ENCODE data around the gene ARHGAP10.

Gene ARHGAP10

GRCh38 chr4:147731580-147732517 lies at the start of gene ARHGAP10:
TSS of gene ARHGAP10 (plus strand) at chr4:147732088. CDS start at chr4:147732302, 214 bp downstream.
- peak; percentile 89 for DNase-seq (ENCODE audit: low spot score)

- no peak for DNase-seq (ENCODE audit: low spot score)
Observed at GRCh38 chr4:147682755-147683154, 49.1 kb upstream of the ARHGAP10 start.

- peak; percentile 62 for DNase-seq (ENCODE audit: low spot score)
Observed at GRCh38 chr4:147683188-147683591, 48.7 kb upstream of the ARHGAP10 start.

- DNase-seq (ENCODE audit: low spot score), result peak; percentile 99
Observed at GRCh38 chr4:147683717-147684700, 47.9 kb upstream of the ARHGAP10 start, which contains the start of gene PRMT9. TSS of gene PRMT9 (minus strand) at chr4:147684163. CDS start at chr4:147683987, 176 bp downstream.

GRCh38 chr4:147689067-147689466 lies 42.8 kb upstream of the ARHGAP10 start:
- DNase-seq (ENCODE audit: low spot score), result no peak

DNA sequence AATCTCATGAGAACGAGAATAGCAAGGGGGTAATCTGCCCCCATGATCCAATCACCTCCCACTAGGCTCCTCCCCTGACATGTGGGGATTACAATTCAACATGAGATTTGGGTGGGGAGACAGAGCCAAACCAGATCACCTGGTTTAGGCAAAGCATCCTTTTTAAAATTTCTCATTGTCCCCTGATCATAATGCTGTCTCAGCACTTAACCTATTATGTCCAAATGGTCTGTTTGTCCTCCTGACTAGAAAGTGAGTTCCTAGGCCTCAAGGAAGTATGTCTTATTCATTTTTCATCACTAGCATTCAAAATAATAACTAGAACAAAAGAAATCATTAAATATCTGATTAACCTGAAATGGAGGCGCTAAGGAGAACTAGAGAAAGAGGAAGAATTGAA lies 40.1 kb upstream of the ARHGAP10 start:
- DNase-seq (ENCODE audit: low spot score), result no peak

DNA sequence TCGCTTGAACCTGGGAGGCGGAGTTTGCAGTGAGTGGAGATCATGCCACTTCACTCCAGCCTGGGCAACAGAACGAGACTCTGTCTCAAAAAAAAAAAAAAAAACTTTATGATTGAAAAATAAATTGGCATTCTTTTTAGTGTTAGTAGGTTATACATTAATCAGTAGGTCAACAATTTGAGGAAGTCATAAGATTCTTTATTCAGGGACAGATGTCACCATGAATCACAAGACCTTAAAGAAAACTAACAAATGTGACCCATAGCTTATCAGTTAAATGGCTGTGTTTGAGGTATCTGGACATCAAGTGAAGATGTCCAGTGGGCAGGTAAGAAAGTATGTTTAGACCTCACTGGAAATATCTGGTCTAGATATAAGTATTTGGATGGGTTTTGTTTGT lies 38.7 kb upstream of the ARHGAP10 start:
- DNase-seq (ENCODE audit: low spot score), result no peak

- no peak for DNase-seq (ENCODE audit: low spot score)
Observed at GRCh38 chr4:147696866-147697265, 35.0 kb upstream of the ARHGAP10 start.

- DNase-seq (ENCODE audit: low spot score), result no peak
Observed at GRCh38 chr4:147704846-147705245, 27.0 kb upstream of the ARHGAP10 start.

DNA sequence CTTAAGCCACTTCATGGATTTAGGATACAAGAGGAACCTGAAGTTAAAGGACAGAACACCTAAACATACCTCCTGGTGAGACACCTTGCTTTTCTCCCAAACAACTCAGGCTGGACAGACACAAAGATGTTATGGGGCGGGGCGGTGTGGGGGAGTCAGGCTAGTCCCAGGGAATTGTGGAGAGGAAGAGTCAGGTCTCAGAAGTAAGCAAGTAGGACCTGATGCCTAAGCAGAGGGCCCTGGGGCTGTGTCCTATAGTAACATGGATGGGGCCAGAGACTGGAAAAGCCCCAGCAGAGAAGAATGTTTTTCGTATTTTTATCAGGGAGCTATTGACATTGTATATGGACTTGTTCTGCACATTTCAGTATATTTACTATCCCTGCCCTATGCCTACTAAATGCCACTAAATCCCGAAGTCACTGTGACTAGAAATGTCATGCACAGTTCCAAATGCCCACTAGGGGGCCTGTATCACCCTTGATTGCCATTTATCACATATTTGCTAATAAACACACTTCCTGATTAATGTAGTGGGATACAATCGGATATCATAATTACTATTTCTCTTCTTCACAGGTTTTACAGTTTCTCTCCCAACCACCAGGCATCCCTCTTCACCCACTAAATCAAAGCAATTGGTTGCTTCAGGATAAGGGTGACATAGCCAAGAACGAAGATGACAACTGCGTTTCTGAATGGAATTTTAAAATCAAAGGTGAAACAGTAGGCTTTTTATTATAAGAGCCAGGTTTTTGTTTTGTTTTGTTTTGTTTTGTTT lies 23.8 kb upstream of the ARHGAP10 start:
- DNase-seq (ENCODE audit: low spot score), result peak; percentile 48

DNA sequence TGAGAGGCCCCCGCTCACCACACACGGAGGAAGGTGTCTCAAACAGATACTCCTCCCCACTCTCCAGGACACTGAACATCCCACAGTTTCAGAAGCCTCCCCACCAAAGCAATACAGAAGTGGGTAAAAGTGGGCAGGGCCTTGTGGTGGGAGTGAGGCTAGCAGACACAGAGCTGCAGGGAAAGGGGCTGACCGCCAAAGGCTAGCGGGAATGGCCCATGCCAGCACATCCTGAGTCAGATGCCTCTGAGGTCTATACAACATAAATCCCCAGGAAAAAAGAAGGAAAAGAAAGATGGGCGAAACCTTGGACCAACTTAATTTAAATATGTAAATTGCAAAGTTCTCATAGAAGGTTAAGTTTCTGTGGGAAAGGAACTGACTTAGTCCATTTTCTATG lies 21.9 kb upstream of the ARHGAP10 start:
- no peak for DNase-seq (ENCODE audit: low spot score)

DNA sequence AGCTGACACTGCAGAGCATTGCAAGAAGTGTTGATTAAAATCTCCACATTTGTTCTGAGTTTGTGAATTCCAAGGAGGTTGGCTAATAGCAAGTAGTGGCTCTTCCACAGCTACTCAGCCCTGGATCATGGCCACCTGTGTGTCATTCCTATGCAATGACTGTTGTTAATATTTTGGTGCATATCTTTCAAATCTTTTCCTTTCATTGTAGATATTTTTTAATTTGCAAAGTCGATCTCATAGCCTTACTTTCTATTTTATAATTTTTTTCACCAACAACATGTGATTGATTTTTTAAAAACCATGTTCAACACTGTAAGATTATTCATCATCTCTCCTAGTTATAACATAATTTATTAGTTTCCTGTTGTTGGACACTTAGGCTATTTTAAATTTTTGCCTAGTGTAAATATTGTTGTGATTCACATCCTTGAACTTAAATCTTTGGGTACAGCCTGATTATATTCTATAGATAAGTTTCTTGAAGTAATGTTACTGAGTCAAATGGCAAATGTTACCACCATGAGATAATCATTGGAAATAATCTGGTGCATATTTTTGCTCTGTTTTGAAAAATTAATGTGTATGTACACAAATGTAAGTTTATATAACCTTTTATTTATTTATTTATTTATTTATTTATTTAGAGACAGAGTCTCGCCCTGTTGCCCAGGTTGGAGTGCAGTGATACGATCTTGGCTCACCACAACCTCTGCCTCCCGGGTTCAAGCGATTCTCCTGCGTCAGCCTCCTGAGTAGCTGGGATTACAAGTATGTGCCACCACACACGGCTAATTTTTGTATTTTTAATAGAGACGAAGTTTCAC lies 17.1 kb upstream of the ARHGAP10 start:
- DNase-seq (ENCODE audit: low spot score), result peak; percentile 84

DNA sequence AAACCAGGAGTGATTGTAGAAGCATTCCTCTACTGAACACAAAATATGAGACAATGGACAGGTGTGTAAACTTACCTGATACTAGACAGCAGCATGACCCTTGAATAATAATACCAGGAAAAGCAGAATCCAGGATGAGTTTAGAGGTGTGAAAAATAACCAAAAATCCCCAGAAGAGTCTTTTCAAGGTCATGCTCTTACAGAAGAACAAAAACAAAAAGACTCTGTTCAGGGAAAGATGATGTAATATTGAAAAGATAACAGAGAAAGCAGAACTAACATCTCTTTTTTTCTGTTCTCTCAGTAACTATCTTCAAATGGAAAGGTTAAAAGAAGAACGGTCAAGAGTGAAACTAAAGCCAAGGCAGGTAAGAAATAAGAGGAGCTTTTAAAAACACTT lies 14.0 kb upstream of the ARHGAP10 start:
- DNase-seq (ENCODE audit: low spot score), result no peak

GRCh38 chr4:147723326-147723725 lies 8.6 kb upstream of the ARHGAP10 start:
- DNase-seq (ENCODE audit: low spot score), result peak; percentile 21

DNA sequence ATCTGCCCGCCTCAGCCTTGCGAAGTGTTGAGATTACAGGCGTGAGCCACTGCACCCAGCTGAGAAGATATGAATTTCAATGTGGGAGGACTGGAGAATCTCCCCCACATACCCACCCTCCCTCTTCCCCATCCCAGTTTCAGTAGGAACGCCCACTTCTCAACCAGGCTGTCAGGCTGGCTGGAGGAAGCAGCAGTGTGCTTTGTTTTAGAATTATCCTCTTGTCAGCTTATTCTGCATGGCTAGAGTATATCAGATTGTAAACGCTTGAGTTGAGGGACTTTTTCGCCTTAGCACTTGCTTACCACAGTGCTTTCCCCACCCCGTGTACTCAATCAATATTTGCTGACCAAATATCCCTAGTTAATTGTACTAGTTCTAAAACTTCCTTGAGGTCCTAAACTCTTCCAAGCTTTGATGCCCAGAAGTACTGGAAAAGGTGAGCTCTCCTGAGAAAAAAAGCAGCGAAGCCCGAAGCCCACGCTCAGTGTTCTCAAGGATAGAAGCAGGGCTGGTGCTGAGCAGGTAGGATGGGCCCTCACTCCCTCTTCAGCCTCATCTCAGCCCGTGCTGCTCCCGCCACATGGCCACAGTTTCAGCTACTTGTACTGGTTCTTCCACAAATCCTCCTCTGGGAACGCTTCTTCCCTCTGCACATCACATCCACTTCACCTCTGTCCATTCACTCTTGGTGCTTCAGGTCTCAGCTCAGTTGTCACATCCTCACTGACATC lies 7.3 kb upstream of the ARHGAP10 start:
- no peak for DNase-seq (ENCODE audit: low spot score)

- no peak for DNase-seq (ENCODE audit: low spot score)
Observed at GRCh38 chr4:147725673-147726072, 6.2 kb upstream of the ARHGAP10 start.

DNA sequence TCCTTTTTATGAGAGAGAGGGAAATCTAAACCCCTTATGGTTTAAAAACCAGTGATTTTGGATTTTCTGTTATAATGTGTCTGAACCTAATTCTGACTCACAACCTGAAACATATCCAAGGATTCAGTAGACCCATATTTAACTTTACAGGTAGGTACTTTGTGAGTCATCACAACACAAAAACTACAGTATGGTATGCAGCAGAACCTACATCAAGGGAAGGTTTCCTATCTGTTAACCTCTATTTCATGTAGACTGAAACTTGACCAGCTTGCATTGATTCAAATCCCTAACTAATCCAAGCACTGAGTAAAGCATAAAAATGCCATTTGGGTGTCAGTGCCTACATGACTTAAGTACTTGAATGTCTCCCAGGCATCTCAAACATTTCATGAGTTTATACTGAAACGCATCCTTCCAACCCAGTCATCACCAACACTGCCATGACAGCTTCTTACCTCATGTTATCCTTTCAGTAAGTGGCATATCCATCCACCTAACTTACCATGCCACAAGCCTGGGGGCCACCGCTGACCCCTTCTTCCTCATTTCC lies 4.3 kb upstream of the ARHGAP10 start:
- no peak for DNase-seq (ENCODE audit: low spot score)

DNA sequence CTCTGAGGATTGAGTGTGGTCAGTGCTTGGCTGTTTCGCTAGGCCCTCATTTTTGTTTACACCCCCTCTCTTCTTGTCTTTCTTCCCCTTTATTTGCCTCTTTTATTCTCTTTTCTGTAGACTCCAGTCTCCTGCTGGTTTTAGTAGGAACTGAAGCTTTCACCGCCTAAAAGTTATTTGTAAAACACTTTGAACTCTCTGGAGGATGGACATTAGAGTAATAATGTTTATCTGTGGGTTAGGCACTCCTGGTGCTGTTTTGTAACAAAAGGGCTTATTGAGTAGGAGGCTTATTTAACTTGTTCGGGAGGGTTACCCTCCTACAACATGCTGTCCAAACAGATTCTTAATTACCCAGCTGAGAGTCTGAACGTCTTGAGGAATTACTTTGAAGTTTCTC lies 1.6 kb upstream of the ARHGAP10 start:
- no peak for DNase-seq (ENCODE audit: low spot score)

DNA sequence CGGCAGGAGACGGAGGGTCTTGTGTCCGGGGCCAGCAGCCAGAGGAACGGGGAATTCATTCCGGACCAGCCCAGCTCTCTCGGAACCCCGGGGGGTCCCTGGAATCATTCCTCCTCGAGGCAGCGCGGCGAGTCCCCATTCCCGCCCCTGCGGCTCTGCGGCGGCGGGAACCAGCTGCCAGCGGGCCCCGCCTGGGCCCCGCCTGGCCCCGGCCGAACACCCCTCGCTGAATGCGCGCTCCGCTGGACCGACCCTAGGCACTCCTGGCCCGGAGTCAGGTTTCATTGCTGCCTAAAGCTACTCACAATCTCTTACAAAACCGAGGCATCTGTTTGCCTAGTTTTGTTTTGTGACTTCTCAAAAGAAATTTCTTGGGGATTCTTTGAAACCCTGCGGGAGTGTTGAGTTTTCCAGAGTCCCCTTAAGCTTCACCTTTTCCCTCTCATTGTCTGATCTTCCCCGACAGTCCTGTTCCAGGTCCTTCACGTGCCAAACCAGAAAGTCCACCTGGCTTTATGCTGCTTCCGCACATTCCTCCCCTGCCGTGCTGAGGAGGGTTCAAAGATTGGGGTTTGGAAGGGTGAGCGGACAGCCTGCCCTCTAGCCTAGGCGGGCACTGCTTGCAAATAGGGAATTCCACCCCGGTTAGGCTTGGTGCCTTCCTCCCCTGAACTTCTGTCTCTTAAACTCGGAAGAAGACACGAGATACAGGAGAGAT lies 789 bp downstream of the ARHGAP10 start:
- DNase-seq (ENCODE audit: low spot score), result peak; percentile 72
